Mesenchymal stem cell (in vitro differentiated cells and primary cell): ENCODE data around the gene DICER1.

Experiments used
- DNase-seq: peaks from one replicate; pipeline ENCODE4 v3.0.0-alpha.2; 2013
- H2AFZ ChIP-seq: one replicate; pipeline ENCODE4 v1.6.1; 2013; ENCODE audit warnings: low read depth, mild to moderate bottlenecking, control low read depth, inconsistent platforms, low read length, moderate library complexity
- H2AK5ac ChIP-seq: 2 replicates; pipeline ENCODE4 v1.6.1; 2013; ENCODE audit warnings: low read length, moderate library complexity, mild to moderate bottlenecking, inconsistent platforms; ENCODE audit not compliant: severe bottlenecking
- H2BK120ac ChIP-seq: one replicate; pipeline ENCODE4 v1.6.1; 2013; ENCODE audit warnings: low read depth, mild to moderate bottlenecking, inconsistent platforms, low read length, moderate library complexity
- H2BK12ac ChIP-seq, 2 experiments: one replicate each; pipeline ENCODE4 v1.6.1; 2013; ENCODE audit warnings: inconsistent platforms in 2 of 2, low read length in 2 of 2, mild to moderate bottlenecking in 2 of 2, moderate library complexity in 2 of 2, control low read depth in 1 of 2
- H2BK15ac ChIP-seq: one replicate; pipeline ENCODE4 v1.6.1; 2013; ENCODE audit warnings: mild to moderate bottlenecking, low read depth, inconsistent platforms; ENCODE audit not compliant: poor library complexity, severe bottlenecking
- H2BK5ac ChIP-seq: 2 replicates; pipeline ENCODE4 v1.6.1; 2013; ENCODE audit warnings: low read depth, mild to moderate bottlenecking, low read length, control low read depth, inconsistent platforms; ENCODE audit not compliant: poor library complexity, severe bottlenecking
- H3K14ac ChIP-seq, 2 experiments: one replicate each; pipeline ENCODE4 v1.6.1; 2013; ENCODE audit warnings: inconsistent platforms in 2 of 2, low read length in 2 of 2, control low read depth in 1 of 2, mild to moderate bottlenecking in 1 of 2, moderate library complexity in 1 of 2
- H3K18ac ChIP-seq, 2 experiments: one replicate each; pipeline ENCODE4 v1.6.1; 2013; ENCODE audit warnings: inconsistent platforms in 2 of 2, low read length in 2 of 2, control low read depth in 1 of 2, low read depth in 1 of 2, mild to moderate bottlenecking in 1 of 2
- H3K23ac ChIP-seq, 2 experiments: one replicate each; pipeline ENCODE4 v1.6.1; 2013; ENCODE audit warnings: inconsistent platforms in 2 of 2, low read length in 2 of 2, mild to moderate bottlenecking in 2 of 2, moderate library complexity in 2 of 2, control low read depth in 1 of 2
- H3K27ac ChIP-seq: 2 replicates; pipeline ENCODE4 v1.5.1; 2013; ENCODE audit warnings: mild to moderate bottlenecking, moderate library complexity, low read length, control low read depth, inconsistent platforms; ENCODE audit not compliant: poor library complexity, severe bottlenecking
- H3K27me3 ChIP-seq, 2 experiments: 2 replicates each; pipeline versions ENCODE4 v1.6.1 to v1.7.0; 2013; ENCODE audit warnings: low read length in 2 of 2, mild to moderate bottlenecking in 2 of 2, moderate library complexity in 2 of 2, control low read depth in 1 of 2, inconsistent platforms in 1 of 2; ENCODE audit not compliant: control insufficient read depth in 1 of 2, insufficient read depth in 1 of 2
- H3K36me3 ChIP-seq, 2 experiments: 2 replicates each; pipeline versions ENCODE4 v1.6.1 to v1.7.0; 2013; ENCODE audit warnings: low read length in 2 of 2, control low read depth in 1 of 2, inconsistent platforms in 1 of 2, low read depth in 1 of 2, mild to moderate bottlenecking in 1 of 2; ENCODE audit not compliant: insufficient read depth in 2 of 2, control insufficient read depth in 1 of 2
- H3K4ac ChIP-seq, 2 experiments: one replicate each; pipeline ENCODE4 v1.6.1; 2013; ENCODE audit warnings: inconsistent platforms in 2 of 2, low read length in 2 of 2, mild to moderate bottlenecking in 2 of 2, moderate library complexity in 2 of 2, control low read depth in 1 of 2, low read depth in 1 of 2
- H3K4me1 ChIP-seq: 2 replicates; pipeline ENCODE4 v1.6.1; 2013; ENCODE audit warnings: low read depth, low read length, control low read depth; ENCODE audit not compliant: control insufficient read depth, insufficient read depth
- H3K4me2 ChIP-seq: 2 replicates; pipeline ENCODE4 v1.6.1; 2013; ENCODE audit warnings: low read length, mild to moderate bottlenecking, inconsistent platforms; ENCODE audit not compliant: poor library complexity, severe bottlenecking
- H3K4me3 ChIP-seq, 2 experiments: 2 replicates each; pipeline versions ENCODE4 v1.5.1 to v1.7.0; 2013; ENCODE audit warnings: low read length in 2 of 2, mild to moderate bottlenecking in 2 of 2, control low read depth in 1 of 2, low read depth in 1 of 2; ENCODE audit not compliant: insufficient read depth in 1 of 2
- H3K79me1 ChIP-seq: replicated peaks from 2 replicates; pipeline ENCODE4 v1.6.1; 2013; ENCODE audit warnings: mild to moderate bottlenecking, control low read depth, low read length, inconsistent platforms; ENCODE audit not compliant: poor library complexity, severe bottlenecking
- H3K9ac ChIP-seq: 2 replicates; pipeline ENCODE4 v1.7.0; 2013; ENCODE audit warnings: mild to moderate bottlenecking, low read length, moderate library complexity
- H3K9me3 ChIP-seq: 2 replicates; pipeline ENCODE4 v1.7.0; 2013; ENCODE audit warnings: mild to moderate bottlenecking, low read length; ENCODE audit not compliant: control insufficient read depth
- H4K8ac ChIP-seq: one replicate; pipeline ENCODE4 v1.6.1; 2013; ENCODE audit warnings: inconsistent platforms, mild to moderate bottlenecking, low read length, moderate library complexity
- H4K91ac ChIP-seq: one replicate; pipeline ENCODE4 v1.6.1; 2013; ENCODE audit warnings: mild to moderate bottlenecking, low read length, inconsistent platforms
- WGBS: methylation state at CpG from one replicate; pipeline ENCODE4 v1.1.7; 2013; ENCODE audit warnings: mixed read lengths; 5-methylcytosine and 5-hydroxymethylcytosine counted together

DICER1 gene

DNA sequence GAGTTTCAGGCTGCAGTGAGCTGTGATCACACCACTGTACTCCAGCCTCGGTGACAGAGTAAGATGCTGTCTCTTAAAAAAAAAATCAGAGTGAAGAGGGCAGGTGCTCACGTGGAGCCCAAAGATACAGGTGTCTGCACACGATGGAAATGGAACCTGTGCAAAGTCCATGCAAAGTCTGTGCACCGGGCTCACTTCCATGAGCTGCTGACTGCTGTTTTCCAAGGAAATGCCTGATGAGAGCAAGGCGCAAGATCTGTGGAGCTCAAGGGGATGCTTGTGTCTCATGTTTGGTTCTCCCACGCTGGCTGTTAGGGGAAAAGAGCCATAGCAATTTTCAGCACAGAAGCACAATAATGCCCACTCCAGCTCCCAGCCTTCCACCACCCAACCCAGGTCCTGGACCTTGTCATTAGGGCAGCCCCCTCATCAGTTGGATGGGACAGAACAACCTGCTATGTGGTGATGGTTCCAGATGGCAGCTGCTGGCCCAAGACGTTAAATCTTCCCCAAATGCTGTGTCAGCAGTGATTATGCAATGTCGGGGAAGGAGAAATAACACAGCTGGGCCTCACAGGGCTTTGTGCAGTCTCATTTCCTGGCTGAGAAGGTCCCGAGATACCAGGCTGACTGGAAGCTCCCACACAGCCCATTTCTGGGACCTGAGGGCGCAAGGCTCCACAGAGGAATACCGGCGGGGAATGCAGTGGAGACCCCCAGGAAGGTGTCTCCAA is 27.9 kb upstream of the DICER1 start:
- peak overlapping the region; percentile 47 for H2AFZ ChIP-seq
- peak; percentile 76 for DNase-seq
- H4K8ac ChIP-seq, result peak overlapping the region; percentile 29
- H3K27me3 ChIP-seq, result no peaks in the 10 kb centered on the region
- H3K4me2 ChIP-seq, result no peak overlapping the region
- peak overlapping the region; percentile 34 for H4K91ac ChIP-seq
- peak overlapping the region; percentile 52 to 70 for H3K18ac ChIP-seq
- H2BK12ac ChIP-seq, result peak overlapping the region; percentile 68 to 72
- no peak overlapping the region for H2BK15ac ChIP-seq
- H2BK120ac ChIP-seq, result peak overlapping the region; percentile 66
- peaks cover 19% of the 10 kb centered on the region for H3K9me3 ChIP-seq
- H3K27ac ChIP-seq, result no peak overlapping the region
- no peak overlapping the region for H3K23ac ChIP-seq
- WGBS, result 64% methylated on average over 12 of the region's 12 CpGs
- H2BK5ac ChIP-seq, result no peak overlapping the region
- peak overlapping the region; percentile 13 to 69 for H3K4ac ChIP-seq
- H3K4me1 ChIP-seq, result peaks cover 6% of the 10 kb centered on the region
- no peaks in the 10 kb centered on the region for H3K79me1 ChIP-seq
- no peak overlapping the region for H3K4me3 ChIP-seq
- peak overlapping the region; percentile 50 for H2AK5ac ChIP-seq
- no peak overlapping the region for H3K9ac ChIP-seq
- H3K36me3 ChIP-seq, result peaks cover 0 to 28% of the 10 kb centered on the region in 2 experiments
- no peak overlapping the region for H3K14ac ChIP-seq

- Histone ChIP-seq H3K79me1 (no peaks in the 10 kb centered on the region), H2BK120ac (peak overlapping the region; percentile 11), H3K36me3 (peaks cover 0 to 26% of the 10 kb centered on the region in 2 experiments), H3K4me3 (no peak overlapping the region), H2AK5ac (no peak overlapping the region), H3K9ac (no peak overlapping the region), H3K4ac (peak overlapping the region; percentile 11 to 83), H4K91ac (no peak overlapping the region), H2BK5ac (no peak overlapping the region), H3K14ac (no peak overlapping the region), H3K9me3 (peaks cover 19% of the 10 kb centered on the region), H3K18ac (no peak overlapping the region), H2BK12ac (peak overlapping the region; percentile 72 to 74), H3K23ac (no peak overlapping the region), H2BK15ac (no peak overlapping the region), H3K27me3 (no peaks in the 10 kb centered on the region), H2AFZ (no peak overlapping the region), H4K8ac (no peak overlapping the region), H3K4me2 (no peak overlapping the region), H3K4me1 (peaks cover 6% of the 10 kb centered on the region), H3K27ac (no peak overlapping the region)
- 77% methylated on average over 2 of the region's 2 CpGs for WGBS
- DNase-seq, result peak; percentile 13
Measured at GRCh38 chr14:95184413-95184790, 27.1 kb upstream of the DICER1 start.

- Histone ChIP-seq H3K27me3 (no peaks in the 10 kb centered on the region), H2AK5ac (no peak overlapping the region), H3K27ac (no peak overlapping the region), H3K79me1 (no peaks in the 10 kb centered on the region), H3K18ac (no peak overlapping the region), H3K4me2 (no peak overlapping the region), H2BK12ac (no peak overlapping the region), H2BK5ac (no peak overlapping the region), H3K4me3 (no peak overlapping the region), H4K91ac (no peak overlapping the region), H2AFZ (no peak overlapping the region), H2BK120ac (no peak overlapping the region), H3K36me3 (peaks cover 0 to 26% of the 10 kb centered on the region in 2 experiments), H3K4me1 (peaks cover 6% of the 10 kb centered on the region), H4K8ac (no peak overlapping the region), H3K14ac (no peak overlapping the region), H3K23ac (no peak overlapping the region), H3K9me3 (peaks cover 16% of the 10 kb centered on the region), H2BK15ac (no peak overlapping the region), H3K9ac (no peak overlapping the region), H3K4ac (no peak overlapping the region)
- peak; percentile 23 for DNase-seq
- 61% methylated on average over 4 of the region's 6 CpGs for WGBS
Measured at GRCh38 chr14:95183532-95184412, 26.4 kb upstream of the DICER1 start.

- Histone ChIP-seq H3K23ac (no peak overlapping the region), H3K14ac (no peak overlapping the region), H3K27ac (no peak overlapping the region), H4K91ac (no peak overlapping the region), H2BK12ac (no peak overlapping the region), H3K4me3 (no peak overlapping the region), H3K4ac (no peak overlapping the region), H2AFZ (no peak overlapping the region), H2BK120ac (no peak overlapping the region), H3K4me1 (peaks cover 6% of the 10 kb centered on the region), H3K9ac (no peak overlapping the region), H3K9me3 (peaks cover 9% of the 10 kb centered on the region), H4K8ac (no peak overlapping the region), H2BK5ac (no peak overlapping the region), H3K79me1 (no peaks in the 10 kb centered on the region), H2AK5ac (no peak overlapping the region), H3K27me3 (no peaks in the 10 kb centered on the region), H3K18ac (no peak overlapping the region), H3K4me2 (no peak overlapping the region), H2BK15ac (no peak overlapping the region), H3K36me3 (peaks cover 0 to 26% of the 10 kb centered on the region in 2 experiments)
- DNase-seq, result no peak
- WGBS, result 88% methylated on average over 1 of the region's 1 CpG
Measured at GRCh38 chr14:95183082-95183481, 25.8 kb upstream of the DICER1 start.
